ENCODE data around the gene FBXO42.

The FBXO42 gene

GRCh38 chr1:16199700-16200099 is 152.6 kb downstream of the FBXO42 start:
- DNase-seq = no peak

GRCh38 chr1:16199157-16199501 is 153.2 kb downstream of the FBXO42 start:
- no peak for DNase-seq

- DNase-seq = no peak
Observed at GRCh38 chr1:16198444-16199156, 153.7 kb downstream of the FBXO42 start.

- no peak for DNase-seq
Observed at GRCh38 chr1:16196874-16197273, 155.4 kb downstream of the FBXO42 start.

Data from NCI-H146 (cell line).